HepG2 (cell line): ENCODE results near the gene ZNF652. TPM values are rescaled to one million over a fixed set of nuclear protein-coding genes. Genes with fewer than 3 reads are reported as not detected.

Experiments used
- CREM ChIP-seq, 2 experiments: sonication (generic) in 1 of 2; formaldehyde crosslinking in 1 of 2; IDR thresholded peaks; 2 replicates each; pipeline versions ENCODE4 v1.4.0 to v1.6.1; 2016 to 2020; ENCODE audit warnings: antibody characterized with exemption in 1 of 2, mild to moderate bottlenecking in 1 of 2, missing genetic modification reagents in 1 of 2
- EHMT2 ChIP-seq: fragments of 200-600 bp; sonication (generic); IDR thresholded peaks from 2 replicates; pipeline ENCODE4 v1.7.0; 2017; ENCODE audit warnings: antibody characterized with exemption, low read depth, low read length, borderline replicate concordance
- HNF4A ChIP-seq: sonication (generic); formaldehyde crosslinking; IDR thresholded peaks from 2 replicates; pipeline ENCODE4 v1.4.0; 2020; ENCODE audit warnings: missing genetic modification reagents
- MXD1 ChIP-seq: sonication (generic); formaldehyde crosslinking; IDR thresholded peaks from 2 replicates; pipeline ENCODE4 v1.4.0; 2020; ENCODE audit warnings: mild to moderate bottlenecking, missing genetic modification reagents
- MYNN ChIP-seq: sonication (generic); formaldehyde crosslinking; IDR thresholded peaks from 2 replicates; pipeline ENCODE4 v1.4.0; 2020; ENCODE audit warnings: mild to moderate bottlenecking, low read depth, missing genetic modification reagents
- PAX8 ChIP-seq: sonication (generic); formaldehyde crosslinking; IDR thresholded peaks from 2 replicates; pipeline ENCODE4 v1.8.0; 2022; ENCODE audit warnings: mild to moderate bottlenecking, missing genetic modification reagents, borderline replicate concordance
- POLR2AphosphoS5 ChIP-seq: IDR thresholded peaks from 2 replicates; pipeline ENCODE4 v1.6.1; 2012; ENCODE audit warnings: low read depth, low read length
- SMARCE1 ChIP-seq: fragments of 450-650 bp; IDR thresholded peaks from 2 replicates; pipeline ENCODE4 v1.6.1; 2017; ENCODE audit warnings: borderline replicate concordance
- SNAI1 ChIP-seq: sonication (generic); formaldehyde crosslinking; IDR thresholded peaks from 2 replicates; pipeline ENCODE4 v1.5.0; 2020; ENCODE audit warnings: mild to moderate bottlenecking, missing genetic modification reagents, borderline replicate concordance
- TCF7 ChIP-seq: sonication (generic); IDR thresholded peaks from 2 replicates; pipeline ENCODE4 v1.6.1; 2016; ENCODE audit warnings: antibody characterized with exemption, low read depth
- TCF7L2 ChIP-seq: IDR thresholded peaks from 2 replicates; pipeline ENCODE4 v1.6.1; 2011; ENCODE audit warnings: mild to moderate bottlenecking, low read depth, low read length, moderate library complexity
- TMF1 ChIP-seq: sonication (generic); formaldehyde crosslinking; IDR thresholded peaks from 2 replicates; pipeline ENCODE4 v1.8.1; 2022; ENCODE audit warnings: low read depth, missing genetic modification reagents
- ZNF362 ChIP-seq: sonication (generic); formaldehyde crosslinking; IDR thresholded peaks from 2 replicates; pipeline ENCODE4 v1.4.0; 2020; ENCODE audit warnings: missing genetic modification reagents, mild to moderate bottlenecking, borderline replicate concordance
- ZNF737 ChIP-seq: sonication (generic); formaldehyde crosslinking; IDR thresholded peaks from 2 replicates; pipeline ENCODE4 v1.5.0; 2020; ENCODE audit warnings: missing genetic modification reagents, mild to moderate bottlenecking, borderline replicate concordance
- ZNF749 ChIP-seq: sonication (generic); formaldehyde crosslinking; IDR thresholded peaks from 2 replicates; pipeline ENCODE4 v1.8.0; 2022; ENCODE audit warnings: mild to moderate bottlenecking, missing genetic modification reagents, moderate library complexity, borderline replicate concordance
- ZNF792 ChIP-seq: IDR thresholded peaks from 2 replicates; pipeline ENCODE4 v1.6.1; 2016
- polyA plus RNA-seq, 8 experiments: library from polyadenylated mRNA; depleted of rRNA in 3 of 8; stranded (reverse) in 7 of 8; unstranded in 1 of 8; fragments of >200 nt; fragmentation: Illumina TruSeq in 4 of 8; extraction: Trizol in 4 of 8; gene quantifications; 2 replicates each; pipeline versions ENCODE4 v1.2.1 to v1.2.3, GENCODE V29; 2011 to 2016; ENCODE audit warnings: low read depth in 4 of 8, missing spikeins in 1 of 8, mixed read lengths in 1 of 8; ENCODE audit not compliant: insufficient read depth in 1 of 8
- total RNA-seq, 5 experiments: library from RNA; depleted of rRNA; stranded (reverse); fragments of >200 nt; fragmentation: Illumina TruSeq; extraction: Trizol; gene quantifications; 2 replicates each; pipeline ENCODE4 v1.2.3, GENCODE V29; 2016; ENCODE audit warnings: low read depth in 1 of 5
- TF ChIP-seq, protein P1 (sequence below), 2 experiments: fragments of 450-650 bp in 1 of 2; sonication (generic) in 1 of 2; formaldehyde crosslinking in 1 of 2; IDR thresholded peaks; 2 replicates each; pipeline versions ENCODE4 v1.6.1 to v1.8.0; 2016 to 2022; ENCODE audit warnings: antibody characterized with exemption in 1 of 2, mild to moderate bottlenecking in 1 of 2, missing genetic modification reagents in 1 of 2
- TF ChIP-seq, protein P2 (sequence below): sonication (generic); formaldehyde crosslinking; IDR thresholded peaks from 2 replicates; pipeline ENCODE4 v1.8.0; 2022; ENCODE audit warnings: missing genetic modification reagents, low read depth, mild to moderate bottlenecking, borderline replicate concordance

ZNF652 gene
- total and polyA plus RNA-seq, 2 of the 13 experiments (the other 11 are each of a cell fraction or from before 2014, with no cell fraction given), result 16.2 to 30.2 TPM

DNA sequence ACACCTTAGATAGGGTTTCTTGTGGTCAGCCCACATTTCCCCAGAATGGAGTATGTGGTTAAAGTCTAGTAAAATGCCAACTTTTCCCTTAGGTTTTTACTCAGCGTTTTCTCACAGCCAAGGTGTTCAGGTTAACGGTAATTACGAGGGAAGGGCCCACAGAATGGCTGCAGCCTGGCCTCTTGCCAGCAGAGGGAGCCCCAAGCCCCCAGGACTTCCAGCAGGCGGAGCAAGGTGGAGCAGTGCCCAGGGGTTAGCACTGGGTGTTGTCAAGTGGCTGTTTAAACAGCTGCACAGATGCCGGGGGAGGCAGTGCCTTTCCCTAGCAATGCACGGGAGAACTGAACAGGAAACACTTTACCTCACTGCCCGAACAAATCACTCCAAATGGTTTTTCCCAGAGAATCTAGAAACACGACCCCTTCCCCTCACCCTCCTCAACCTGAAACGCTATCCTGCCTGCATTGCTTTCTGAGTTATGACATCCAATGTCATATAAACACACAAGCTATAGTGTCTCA lies 46.0 kb upstream of the ZNF652 start (continued):
- TF ChIP-seq ZNF362 (CRISPR knock-in tag) (no peak; the same call in 1 of the 2 replicates), ZNF737 (no peak), ZNF749 (CRISPR knock-in tag) (no peak), SNAI1 (no peak), POLR2AphosphoS5 (no peak), TCF7 (no peak), CREM (IDR thresholded peaks at IDR 0.05) (no peak; the same call in 1 of the 2 replicates), CREM (CRISPR knock-in tag; IDR thresholded peaks at IDR 0.05) (no peak), TMF1 (CRISPR knock-in tag) (no peak), TCF7L2 (no peak), HNF4A (CRISPR knock-in tag) (no peak), EHMT2 (no peak), PAX8 (CRISPR knock-in tag) (no peak), MXD1 (CRISPR knock-in tag) (no peak), MYNN (CRISPR knock-in tag) (no peak), SMARCE1 (no peak), ZNF792 (CRISPR knock-in tag) (no peak)
- TF ChIP-seq, protein P1, sequence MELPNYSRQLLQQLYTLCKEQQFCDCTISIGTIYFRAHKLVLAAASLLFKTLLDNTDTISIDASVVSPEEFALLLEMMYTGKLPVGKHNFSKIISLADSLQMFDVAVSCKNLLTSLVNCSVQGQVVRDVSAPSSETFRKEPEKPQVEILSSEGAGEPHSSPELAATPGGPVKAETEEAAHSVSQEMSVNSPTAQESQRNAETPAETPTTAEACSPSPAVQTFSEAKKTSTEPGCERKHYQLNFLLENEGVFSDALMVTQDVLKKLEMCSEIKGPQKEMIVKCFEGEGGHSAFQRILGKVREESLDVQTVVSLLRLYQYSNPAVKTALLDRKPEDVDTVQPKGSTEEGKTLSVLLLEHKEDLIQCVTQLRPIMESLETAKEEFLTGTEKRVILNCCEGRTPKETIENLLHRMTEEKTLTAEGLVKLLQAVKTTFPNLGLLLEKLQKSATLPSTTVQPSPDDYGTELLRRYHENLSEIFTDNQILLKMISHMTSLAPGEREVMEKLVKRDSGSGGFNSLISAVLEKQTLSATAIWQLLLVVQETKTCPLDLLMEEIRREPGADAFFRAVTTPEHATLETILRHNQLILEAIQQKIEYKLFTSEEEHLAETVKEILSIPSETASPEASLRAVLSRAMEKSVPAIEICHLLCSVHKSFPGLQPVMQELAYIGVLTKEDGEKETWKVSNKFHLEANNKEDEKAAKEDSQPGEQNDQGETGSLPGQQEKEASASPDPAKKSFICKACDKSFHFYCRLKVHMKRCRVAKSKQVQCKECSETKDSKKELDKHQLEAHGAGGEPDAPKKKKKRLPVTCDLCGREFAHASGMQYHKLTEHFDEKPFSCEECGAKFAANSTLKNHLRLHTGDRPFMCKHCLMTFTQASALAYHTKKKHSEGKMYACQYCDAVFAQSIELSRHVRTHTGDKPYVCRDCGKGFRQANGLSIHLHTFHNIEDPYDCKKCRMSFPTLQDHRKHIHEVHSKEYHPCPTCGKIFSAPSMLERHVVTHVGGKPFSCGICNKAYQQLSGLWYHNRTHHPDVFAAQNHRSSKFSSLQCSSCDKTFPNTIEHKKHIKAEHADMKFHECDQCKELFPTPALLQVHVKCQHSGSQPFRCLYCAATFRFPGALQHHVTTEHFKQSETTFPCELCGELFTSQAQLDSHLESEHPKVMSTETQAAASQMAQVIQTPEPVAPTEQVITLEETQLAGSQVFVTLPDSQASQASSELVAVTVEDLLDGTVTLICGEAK (IDR thresholded peaks at IDR 0.05), result no peak
- TF ChIP-seq, protein P1 (CRISPR knock-in tag; IDR thresholded peaks at IDR 0.05), result no peak
- TF ChIP-seq, protein P2, sequence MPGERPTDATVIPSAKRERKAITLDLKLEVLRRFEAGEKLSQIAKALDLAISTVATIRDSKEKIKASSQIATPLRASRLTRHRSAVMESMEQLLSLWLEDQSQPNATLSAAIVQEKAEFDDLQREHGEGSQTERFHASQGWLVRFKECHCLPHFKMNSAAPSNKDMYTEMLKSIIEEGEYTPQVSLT (CRISPR knock-in tag), result no peak
